NOMO-1 (cell line): ENCODE measurements around the gene TESK2.
A peak's percentile ranks its signal among the peaks of the same experiment; 100 is the strongest.
"Not testable (repeated sequence)": the region's sequence is repeated elsewhere in the genome, so short reads cannot be mapped to it uniquely, and the experiment has no call there.

Experiments
- DNase-seq, 2 experiments: peaks; one replicate each; lab custom pipeline; 2025; ENCODE audit not compliant: unreplicated experiment in 2 of 2; lab: John Stamatoyannopoulos, UW

The TESK2 gene

DNA sequence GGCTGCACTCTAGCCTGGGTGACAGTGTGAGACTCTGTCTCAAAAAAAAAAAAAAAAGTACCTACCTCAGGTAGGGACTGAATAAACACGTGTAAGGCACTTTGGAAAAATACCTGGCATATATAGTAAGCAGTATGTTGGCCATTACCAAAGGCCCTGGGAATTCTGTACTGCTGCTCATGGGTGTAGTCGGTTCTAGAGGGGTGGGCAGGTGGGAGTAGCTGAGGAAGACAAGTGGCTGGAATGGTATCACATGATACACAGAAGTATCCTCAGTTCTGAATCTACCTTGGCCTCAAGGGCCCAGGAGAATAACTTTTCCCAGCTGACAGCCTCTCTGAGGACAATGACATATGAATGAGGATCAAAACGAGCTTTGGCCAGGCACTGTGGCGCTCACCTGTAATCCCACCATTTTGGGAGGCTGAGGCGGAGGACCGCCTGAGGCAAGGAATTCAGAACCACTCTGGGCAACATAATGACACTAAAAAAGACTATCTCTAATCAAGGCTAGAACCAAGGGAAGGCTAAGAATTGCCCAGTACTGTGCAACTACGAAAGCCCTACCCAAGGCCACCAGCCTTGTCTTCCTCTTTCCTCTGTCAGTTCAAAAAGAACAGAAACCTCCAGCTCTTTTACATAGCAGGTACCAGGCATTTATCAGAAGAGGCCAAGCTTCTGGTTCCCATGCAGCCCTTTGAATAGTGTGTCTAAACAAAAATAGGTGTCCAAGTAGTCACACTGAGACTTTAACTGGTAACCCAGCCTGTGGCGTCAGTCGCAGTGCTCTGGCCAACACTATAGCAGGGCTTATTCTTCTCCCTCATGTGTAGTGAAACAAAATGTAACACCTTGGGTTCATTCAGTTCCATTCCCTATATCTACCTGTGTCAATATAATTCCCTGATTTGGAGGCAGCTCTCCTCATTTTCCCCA is 19.3 kb upstream of the TESK2 start:
- DNase-seq, result no peak

- no peak for DNase-seq
These were observed 17.6 kb upstream of the TESK2 start for GRCh38 chr1:45508295-45509151.

DNA sequence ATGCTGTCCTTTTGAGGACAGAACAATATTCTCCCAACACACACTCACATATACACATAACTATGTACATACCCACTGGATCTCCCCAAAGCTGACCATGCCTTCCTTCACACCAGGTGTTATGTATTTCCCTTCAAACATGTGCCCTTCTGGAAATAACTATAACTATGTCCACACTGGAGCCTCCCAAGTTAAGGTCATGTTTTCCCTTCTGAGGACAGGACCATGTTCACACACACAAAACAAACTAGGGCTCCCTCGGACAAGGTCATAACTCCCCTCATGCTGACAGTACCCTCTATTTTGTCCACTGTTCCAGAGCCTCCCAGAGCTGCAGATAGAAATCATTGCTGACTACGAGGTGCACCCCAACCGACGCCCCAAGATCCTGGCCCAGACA is 16.9 kb upstream of the TESK2 start:
- no peak for DNase-seq

DNA sequence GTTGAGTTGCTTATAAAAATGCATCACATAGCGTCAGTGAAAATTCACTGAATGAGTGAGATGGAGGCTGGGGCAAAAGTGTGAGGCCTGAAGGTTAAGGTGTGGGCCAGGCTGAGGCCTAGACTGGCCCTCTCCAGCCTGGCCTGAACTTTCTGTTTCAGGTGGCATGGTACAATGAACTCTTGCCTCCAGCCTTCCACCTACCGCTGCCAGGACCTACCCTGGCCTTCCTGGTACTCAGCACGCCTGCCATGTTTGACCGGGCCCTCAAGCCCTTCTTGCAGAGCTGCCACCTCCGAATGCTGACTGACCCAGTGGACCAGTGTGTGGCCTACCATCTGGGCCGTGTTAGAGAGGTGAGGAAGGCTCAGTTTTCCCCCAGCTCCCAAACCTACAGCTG is 16.2 kb upstream of the TESK2 start:
- DNase-seq, result no peak

DNA sequence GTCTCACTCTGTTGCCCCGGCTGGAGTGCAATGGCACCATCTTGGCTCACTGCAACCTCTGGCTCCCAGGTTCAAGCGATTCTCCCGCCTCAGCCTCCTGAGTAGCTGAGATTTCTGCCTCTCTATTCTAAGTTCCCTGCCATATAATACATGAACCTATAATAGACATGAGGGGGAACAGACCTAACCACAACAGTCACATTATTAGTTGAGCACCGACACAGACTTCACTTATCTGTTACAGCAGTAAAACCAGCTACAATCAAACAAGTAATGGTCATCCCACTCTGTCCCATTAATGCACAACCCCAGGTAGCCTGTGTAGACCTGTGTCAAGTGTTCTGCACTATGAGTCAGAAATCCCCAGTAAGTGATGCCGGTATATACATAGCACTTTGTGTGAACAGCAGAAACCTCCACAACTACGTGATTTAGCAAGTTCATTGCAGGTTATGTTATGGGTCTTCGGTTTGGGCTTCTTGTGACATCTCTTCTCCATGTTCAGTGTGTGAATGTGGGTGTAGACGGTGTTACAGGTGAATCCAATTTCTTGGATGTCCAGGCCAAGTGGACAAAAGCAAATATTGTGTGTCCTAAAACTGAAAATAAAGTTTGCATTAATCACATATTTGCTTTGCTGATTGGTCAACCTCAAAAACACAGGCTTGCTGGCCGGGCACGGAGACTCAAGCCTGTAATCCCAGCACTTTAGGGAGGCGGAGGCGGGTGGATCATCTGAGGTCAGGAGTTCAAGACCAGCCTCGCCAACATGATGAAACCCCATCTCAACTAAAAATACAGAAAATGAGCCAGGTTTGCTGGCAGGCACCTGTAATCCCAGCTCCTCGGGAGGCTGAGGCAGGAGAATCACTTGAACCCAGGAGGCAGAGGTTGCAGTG is 12.7 kb upstream of the TESK2 start:
- no peak for DNase-seq

DNA sequence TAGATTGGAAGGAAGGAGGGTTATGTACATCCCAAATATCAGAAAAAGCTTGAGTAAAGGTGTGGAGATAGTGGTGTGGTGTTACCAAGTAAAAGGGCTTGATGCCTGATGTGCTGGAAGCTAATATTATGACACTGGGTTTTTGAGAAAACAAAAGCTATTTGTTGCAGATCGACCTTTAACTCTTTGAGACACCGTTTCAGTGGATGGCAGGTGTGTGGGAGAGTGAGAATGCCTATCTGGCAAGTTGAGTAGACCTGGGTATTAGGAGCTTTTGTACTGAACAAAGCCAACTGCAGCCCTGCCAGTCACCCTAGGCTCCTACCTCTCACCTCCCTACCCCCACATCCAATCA is 10.5 kb upstream of the TESK2 start:
- DNase-seq, result no peak

- DNase-seq, result no peak
These were observed 8.4 kb upstream of the TESK2 start for GRCh38 chr1:45499415-45499769.

DNA sequence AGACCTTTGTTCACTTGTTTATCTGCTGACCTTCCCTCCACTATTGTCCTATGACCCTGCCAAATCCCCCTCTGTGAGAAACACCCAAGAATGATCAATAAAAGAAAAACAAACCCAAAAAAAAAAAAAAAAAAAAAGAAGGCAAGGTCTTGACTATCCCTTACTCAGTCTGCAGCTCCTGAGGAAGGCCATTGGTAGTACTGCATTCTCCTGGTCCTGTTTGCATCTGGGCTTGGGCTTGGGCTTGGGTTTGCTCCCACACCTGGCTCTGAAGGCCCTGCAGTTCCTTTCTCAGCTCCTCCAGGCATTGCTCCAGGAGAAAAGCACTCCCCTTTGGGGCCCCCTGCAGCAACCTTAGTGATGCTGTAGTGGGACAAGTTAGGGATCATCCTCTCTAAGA is 7.3 kb upstream of the TESK2 start:
- no peak for DNase-seq

- peak; percentile 52 to 53 for DNase-seq
These were observed 2.2 kb upstream of the TESK2 start for GRCh38 chr1:45493116-45493697.

GRCh38 chr1:45492691-45493090 is 1.7 kb upstream of the TESK2 start:
- DNase-seq, result no peak

DNA sequence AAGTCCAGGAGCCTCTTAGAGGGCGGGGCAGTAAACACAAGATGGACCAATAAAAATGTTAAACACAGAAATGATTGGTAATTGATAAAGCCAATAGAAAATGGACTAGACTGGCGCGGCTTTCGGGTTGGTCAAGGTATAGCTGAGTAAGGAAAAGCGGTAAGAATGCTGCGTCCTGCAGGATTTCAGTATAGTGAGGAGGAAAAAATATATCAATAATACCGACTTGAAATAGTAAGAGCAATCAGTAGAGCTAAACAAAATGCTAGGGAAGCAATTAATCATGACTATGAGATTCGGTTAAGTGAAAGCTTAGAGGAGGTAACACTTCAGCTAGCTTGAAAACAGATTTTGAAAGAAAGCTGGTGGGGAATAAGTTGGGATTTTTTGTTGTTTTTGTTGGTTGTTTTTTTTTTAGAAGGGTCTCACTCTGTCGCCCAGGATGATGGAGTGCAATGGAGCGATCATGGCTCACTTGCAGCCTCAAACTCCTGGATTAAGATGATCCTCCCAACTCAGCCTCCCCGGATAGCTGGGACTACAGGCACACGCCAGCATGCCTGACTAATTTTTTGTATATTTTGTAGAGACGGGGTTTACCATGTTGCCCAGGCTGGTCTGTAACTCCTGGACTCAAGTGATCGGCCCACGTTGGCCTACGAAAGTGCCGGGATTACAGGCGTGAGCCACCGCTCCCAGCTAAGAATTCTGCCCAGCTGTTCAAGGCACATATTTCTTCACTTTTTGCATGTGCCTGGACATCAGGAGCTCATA is 711 bp upstream of the TESK2 start:
- DNase-seq, result no peak

DNA sequence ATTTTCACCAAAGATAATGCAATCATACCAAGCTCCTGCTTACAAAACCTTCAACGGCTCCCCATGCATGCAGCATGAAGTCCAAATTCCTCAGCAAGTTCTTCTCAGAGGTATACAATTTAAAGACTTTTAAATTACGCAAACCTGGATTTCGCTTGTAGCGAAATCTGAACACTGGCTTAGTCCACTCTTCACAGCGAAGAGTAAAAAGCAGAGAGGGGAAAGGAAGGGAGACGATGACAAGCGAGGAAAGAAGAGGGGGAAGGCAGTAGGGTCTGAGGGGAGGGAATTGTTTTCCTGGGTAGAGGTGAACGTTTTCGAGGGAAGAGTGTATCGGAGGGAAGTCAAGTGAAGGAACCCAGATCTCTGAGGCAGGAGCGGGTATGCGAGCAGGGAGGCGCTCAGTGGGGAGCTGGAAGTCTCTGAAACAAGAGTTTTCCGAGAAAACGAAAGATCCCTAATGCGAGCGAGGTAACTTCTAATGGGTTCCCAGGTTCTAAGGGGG is 790 bp downstream of the TESK2 start:
- peak; percentile 36 to 51 for DNase-seq

DNA sequence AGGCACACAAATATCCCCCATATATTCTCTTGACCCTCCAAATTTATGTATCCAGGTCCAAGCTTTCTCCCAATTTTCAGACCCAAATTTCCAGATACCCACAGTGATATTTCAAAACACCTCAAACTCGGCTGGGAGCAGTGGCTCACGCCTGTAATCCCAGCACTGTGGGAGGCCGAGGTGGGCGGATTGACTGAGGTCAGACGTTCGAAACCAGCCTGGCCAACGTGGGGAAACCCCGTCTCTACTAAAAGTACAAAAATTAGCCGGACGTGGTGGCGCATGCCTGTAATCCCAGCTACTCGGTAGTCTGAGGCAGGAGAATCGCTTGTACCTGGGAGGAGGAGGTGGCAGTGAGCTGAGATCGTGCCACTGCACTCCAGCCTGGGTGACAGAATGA is 1.6 kb downstream of the TESK2 start:
- DNase-seq, result not testable (repeated sequence)

GRCh38 chr1:45488666-45489377 is 2.1 kb downstream of the TESK2 start:
- no peak for DNase-seq

GRCh38 chr1:45485949-45486348 is 5.0 kb downstream of the TESK2 start:
- DNase-seq, result no peak

GRCh38 chr1:45479039-45479748 is 11.8 kb downstream of the TESK2 start:
- DNase-seq, result no peak

- DNase-seq, result no peak
These were observed 12.7 kb downstream of the TESK2 start for GRCh38 chr1:45478121-45478814.

GRCh38 chr1:45477646-45478045 is 13.3 kb downstream of the TESK2 start:
- DNase-seq, result no peak
